Measurements from ENCODE around the gene SNAP47. TPM values are rescaled to one million over a fixed set of nuclear protein-coding genes. Genes with fewer than 3 reads are reported as not detected.

The SNAP47 gene
- polyA plus RNA-seq, 1 donor (not counting 4 experiments of a cell fraction or from before 2014, with no cell fraction given) = 24.8 TPM

- Histone ChIP-seq H3K9ac (ENCODE audit: control insufficient read depth, extremely low read depth, insufficient read depth, low read length) (no peak overlapping the region), H3K9me1 (ENCODE audit: control insufficient read depth, extremely low read depth, insufficient read depth, low read length) (no peaks in the 10 kb centered on the region), H3K4me3 (ENCODE audit: control insufficient read depth in 2 of 3, extremely low read depth in 1 of 3, insufficient read depth in 2 of 3, low read depth in 1 of 3, low read length in 3 of 3) (no peak overlapping the region), H3K4me1 (ENCODE audit: control insufficient read depth, extremely low read depth, insufficient read depth, low read length) (peaks cover 2% of the 10 kb centered on the region), H3K79me2 (ENCODE audit: control insufficient read depth, insufficient read depth, low read length) (peaks cover 24% of the 10 kb centered on the region), H4K20me1 (ENCODE audit: control insufficient read depth, extremely low read depth, insufficient read depth, low read length) (peaks cover 3% of the 10 kb centered on the region), H3K27ac (ENCODE audit: control insufficient read depth, insufficient read depth, low read length) (no peak overlapping the region), H2AFZ (ENCODE audit: control insufficient read depth, low read length) (no peak overlapping the region), H3K27me3 (ENCODE audit: control insufficient read depth, extremely low read depth, insufficient read depth, low read length) (no peaks in the 10 kb centered on the region), H3K4me2 (ENCODE audit: control insufficient read depth, extremely low read depth, insufficient read depth, low read depth, low read length) (no peak overlapping the region), H3K36me3 (ENCODE audit: control insufficient read depth in 2 of 2, extremely low read depth in 1 of 2, insufficient read depth in 2 of 2, low read length in 2 of 2) (peaks cover 8% of the 10 kb centered on the region in 2 experiments), H3K9me3 (ENCODE audit: control insufficient read depth, low read depth, low read length) (no peaks in the 10 kb centered on the region)
- dilution Hi-C loops (cut with MboI; ENCODE audit: extremely low pct_ligation_motif_present, low sequenced_read_pairs) = no loop called here
- FAIRE-seq (no peak), DNase-seq (ENCODE audit: low read depth, low spot score) (no peak)
- TF ChIP-seq CTCF (optimal IDR thresholded peaks at IDR 0.05 in 1 of 3, IDR thresholded peaks at IDR 0.05 in 1 of 3, conservative IDR thresholded peaks at IDR 0.05 in 1 of 3; ENCODE audit: extremely low read depth in 1 of 3, insufficient read depth in 2 of 3, low read length in 3 of 3) (no peak), EZH2 (IDR thresholded peaks at IDR 0.05; ENCODE audit: low read length) (no peak)
Observed at GRCh38 chr1:227753999-227754711, 18.9 kb downstream of the SNAP47 start.

- Histone ChIP-seq H3K9me1 (ENCODE audit: control insufficient read depth, extremely low read depth, insufficient read depth, low read length) (no peaks in the 10 kb centered on the region), H3K79me2 (ENCODE audit: control insufficient read depth, insufficient read depth, low read length) (peaks cover 20% of the 10 kb centered on the region), H3K27ac (ENCODE audit: control insufficient read depth, insufficient read depth, low read length) (no peak overlapping the region), H3K9me3 (ENCODE audit: control insufficient read depth, low read depth, low read length) (no peaks in the 10 kb centered on the region), H3K36me3 (ENCODE audit: control insufficient read depth in 2 of 2, extremely low read depth in 1 of 2, insufficient read depth in 2 of 2, low read length in 2 of 2) (peaks cover 10 to 11% of the 10 kb centered on the region in 2 experiments), H2AFZ (ENCODE audit: control insufficient read depth, low read length) (no peak overlapping the region), H3K4me3 (ENCODE audit: control insufficient read depth in 2 of 3, extremely low read depth in 1 of 3, insufficient read depth in 2 of 3, low read depth in 1 of 3, low read length in 3 of 3) (no peak overlapping the region), H3K27me3 (ENCODE audit: control insufficient read depth, extremely low read depth, insufficient read depth, low read length) (no peaks in the 10 kb centered on the region), H4K20me1 (ENCODE audit: control insufficient read depth, extremely low read depth, insufficient read depth, low read length) (no peaks in the 10 kb centered on the region), H3K4me2 (ENCODE audit: control insufficient read depth, extremely low read depth, insufficient read depth, low read depth, low read length) (no peak overlapping the region), H3K9ac (ENCODE audit: control insufficient read depth, extremely low read depth, insufficient read depth, low read length) (no peak overlapping the region), H3K4me1 (ENCODE audit: control insufficient read depth, extremely low read depth, insufficient read depth, low read length) (peaks cover 10% of the 10 kb centered on the region)
- FAIRE-seq = no peak
- DNase-seq (ENCODE audit: low read depth, low spot score) = no peak
- dilution Hi-C loops (cut with MboI; ENCODE audit: extremely low pct_ligation_motif_present, low sequenced_read_pairs) = no loop called here
- no peak for TF ChIP-seq EZH2 (IDR thresholded peaks at IDR 0.05; ENCODE audit: low read length)
- no peak for TF ChIP-seq CTCF (optimal IDR thresholded peaks at IDR 0.05 in 1 of 3, IDR thresholded peaks at IDR 0.05 in 1 of 3, conservative IDR thresholded peaks at IDR 0.05 in 1 of 3; ENCODE audit: extremely low read depth in 1 of 3, insufficient read depth in 2 of 3, low read length in 3 of 3)
Observed at GRCh38 chr1:227754958-227755357, 19.7 kb downstream of the SNAP47 start.
